H1 (cell line): ENCODE measurements around the gene TACC2. TPM values are rescaled to one million over a fixed set of nuclear protein-coding genes. Genes with fewer than 3 reads are reported as not detected.

Experiments
- BCL11A ChIP-seq, 2 experiments: IDR thresholded peaks; one replicate each; pipeline ENCODE4 v1.6.1; 2011; ENCODE audit warnings: low read depth in 2 of 2, low read length in 2 of 2, mild to moderate bottlenecking in 2 of 2
- CHD2 ChIP-seq: IDR thresholded peaks from 2 replicates; pipeline ENCODE4 v1.6.1; 2012; ENCODE audit warnings: low read length, improper control_type of control experiment
- JUND ChIP-seq: IDR thresholded peaks from 2 replicates; pipeline ENCODE4 v1.6.1; 2011; ENCODE audit warnings: mild to moderate bottlenecking, improper control_type of control experiment, low read length
- MAFK ChIP-seq: IDR thresholded peaks from 2 replicates; pipeline ENCODE4 v1.6.1; 2012; ENCODE audit warnings: low read depth, mild to moderate bottlenecking, improper control_type of control experiment, low read length
- RBBP5 ChIP-seq: IDR thresholded peaks from 2 replicates; pipeline ENCODE4 v1.7.1; 2012; ENCODE audit warnings: low read depth, mild to moderate bottlenecking, inconsistent platforms, low read length, moderate library complexity, borderline replicate concordance
- TAF1 ChIP-seq: IDR thresholded peaks from 2 replicates; pipeline ENCODE4 v1.6.1; 2011; ENCODE audit warnings: mild to moderate bottlenecking, low read depth, low read length
- polyA plus RNA-seq, 7 experiments: library from polyadenylated mRNA; depleted of rRNA in 3 of 7; stranded (reverse) in 5 of 7; unstranded in 2 of 7; fragments of >200 nt in 5 of 7; fragments of 200-250 nt in 2 of 7; gene quantifications; 1 replicate in 5 of 7; 2 replicates in 1 of 7; 4 replicates in 1 of 7; pipeline versions ENCODE4 v1.2.1 to v1.2.3, GENCODE V29; 2011 to 2013; ENCODE audit warnings: missing spikeins in 2 of 7, mixed read lengths in 2 of 7
- total RNA-seq: library from RNA; stranded (reverse); fragmentation: NEBNext Ultra II Directional; extraction: Animal tissue kit (Norgen Biotek cat#: 25700); gene quantifications from 2 replicates; pipeline ENCODE4 v1.2.1, GENCODE V29; 2021

Gene TACC2
- total and polyA plus RNA-seq, 2 of the 8 experiments (the other 6 are each of a cell fraction or from before 2014, with no cell fraction given) = 21.2 to 46.6 TPM

- TF ChIP-seq BCL11A (IDR thresholded peaks at IDR 0.05; ENCODE audit: low read depth in 2 of 2, low read length in 2 of 2) (no peak), RBBP5 (no peak), JUND (no peak), MAFK (no peak), TAF1 (no peak), CHD2 (no peak)
Measured at GRCh38 chr10:122168598-122169394, 179.8 kb downstream of the TACC2 start (continued).
